ENCODE measurements around the gene SRD5A3.

DNA sequence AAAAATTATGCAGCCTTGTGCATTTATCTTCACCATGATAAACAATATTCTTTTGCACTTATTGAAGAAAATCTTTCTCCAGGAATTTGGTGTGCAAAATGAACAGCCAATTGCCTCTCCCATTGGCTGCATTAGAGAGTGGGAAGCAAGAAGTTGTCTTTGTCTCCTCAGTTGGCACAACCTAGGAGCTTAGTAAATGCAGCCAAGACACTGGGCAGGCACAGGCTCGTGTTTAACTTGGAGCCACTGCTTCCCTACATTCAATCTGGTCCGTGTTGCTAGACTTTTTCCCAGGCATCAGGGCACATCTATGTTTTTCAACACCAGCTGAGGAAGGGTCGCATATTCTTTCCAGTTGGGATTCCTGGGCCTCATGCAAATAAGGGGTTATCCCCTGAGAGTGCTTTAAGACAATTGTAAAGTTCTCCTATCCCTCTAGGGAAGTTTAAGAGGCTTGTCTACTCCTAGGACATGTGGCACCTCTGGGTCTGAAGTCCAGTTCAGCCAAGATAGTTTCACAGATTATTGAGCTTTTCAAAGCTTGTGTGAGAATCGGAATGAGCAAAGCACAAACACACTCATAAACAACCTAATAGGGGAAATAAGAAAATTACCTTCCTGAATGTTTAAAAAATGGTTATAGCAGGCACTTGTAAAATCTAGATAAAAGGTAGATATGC, 31.8 kb upstream of the SRD5A3 start:
- no peak for TF ChIP-seq GATA3 (IDR thresholded peaks at IDR 0.05; ENCODE audit: low read depth, low read length)
- TF ChIP-seq GATA2 (IDR thresholded peaks at IDR 0.05; ENCODE audit: low read depth, low read length), result no peak
